ENCODE data around the gene INS.

The INS gene

GRCh38 chr11:2143477-2143798 lies 17.6 kb downstream of the INS start:
- no peak for DNase-seq

- DNase-seq: no peak
Observed at GRCh38 chr11:2142762-2143202, 18.2 kb downstream of the INS start.

GRCh38 chr11:2142300-2142759 lies 18.7 kb downstream of the INS start:
- DNase-seq: no peak

- no peak for DNase-seq
Observed at GRCh38 chr11:2140411-2141400, 20.3 kb downstream of the INS start.

GRCh38 chr11:2139621-2140337 lies 21.2 kb downstream of the INS start:
- no peak for DNase-seq

- DNase-seq: no peak
Observed at GRCh38 chr11:2139123-2139521, 21.9 kb downstream of the INS start, which contains the start of gene IGF2. Gene IGF2 (minus strand): TSS chr11:2139389. CDS start chr11:2135523, 3,866 bp downstream.

GRCh38 chr11:2138431-2139122 lies 22.4 kb downstream of the INS start:
- no peak for DNase-seq

- no peak for DNase-seq
Observed at GRCh38 chr11:2138068-2138430, 23.0 kb downstream of the INS start.

GRCh38 chr11:2137202-2138067 lies 23.6 kb downstream of the INS start:
- DNase-seq: no peak

GRCh38 chr11:2136952-2137201 lies 24.1 kb downstream of the INS start:
- DNase-seq: no peak

- DNase-seq: no peak
Observed at GRCh38 chr11:2136209-2136951, 24.6 kb downstream of the INS start.

- DNase-seq: no peak
Observed at GRCh38 chr11:2135648-2136201, 25.3 kb downstream of the INS start.

GRCh38 chr11:2135018-2135569 lies 25.9 kb downstream of the INS start:
- no peak for DNase-seq

GRCh38 chr11:2134022-2135010 lies 26.7 kb downstream of the INS start:
- DNase-seq: no peak

GRCh38 chr11:2133241-2134021 lies 27.6 kb downstream of the INS start:
- no peak for DNase-seq

GRCh38 chr11:2132874-2133240 lies 28.2 kb downstream of the INS start:
- no peak for DNase-seq

GRCh38 chr11:2132246-2132645 lies 28.8 kb downstream of the INS start:
- no peak for DNase-seq

GRCh38 chr11:2131371-2132236 lies 29.4 kb downstream of the INS start:
- DNase-seq: no peak
